ENCODE results near the gene ADGRV1. TPM values are rescaled to one million over a fixed set of nuclear protein-coding genes. Genes with fewer than 3 reads are reported as not detected.
A peak's percentile ranks its signal among the peaks of the same experiment; 100 is the strongest.

ADGRV1 gene
- total and polyA plus RNA-seq, 9 of the 15 experiments (the other 6 are each of a cell fraction or from before 2014, with no cell fraction given), result 21.7 to 156 (median 58.2) TPM

- TF ChIP-seq SRSF1 (IDR thresholded peaks at IDR 0.05; ENCODE audit: low read depth, low read length), result no peak
- TF ChIP-seq TCF7L2 (IDR thresholded peaks at IDR 0.05; ENCODE audit: low read depth, low read length), result no peak
- no peak for TF ChIP-seq ZNF354B (CRISPR knock-in tag; IDR thresholded peaks at IDR 0.05)
- TF ChIP-seq TGIF2 (CRISPR knock-in tag; IDR thresholded peaks at IDR 0.05), result no peak
- no peak for TF ChIP-seq MBD1 (CRISPR knock-in tag; IDR thresholded peaks at IDR 0.05)
- no peak for TF ChIP-seq CEBPB (tag; IDR thresholded peaks at IDR 0.05)
- no peak for TF ChIP-seq KDM2B (CRISPR knock-in tag; IDR thresholded peaks at IDR 0.05)
- no peak for TF ChIP-seq ZNF785 (CRISPR knock-in tag; IDR thresholded peaks at IDR 0.05)
- TF ChIP-seq HINFP (tag; conservative IDR thresholded peaks at IDR 0.05; ENCODE audit: low read depth), result no peak
- TF ChIP-seq VEZF1 (CRISPR knock-in tag; IDR thresholded peaks at IDR 0.05), result peak; percentile 29; the same call in 1 of the 2 replicates
- TF ChIP-seq ELF1 (tag; IDR thresholded peaks at IDR 0.05), result no peak
- peak; percentile 96 for TF ChIP-seq HMGN3 (IDR thresholded peaks at IDR 0.05; ENCODE audit: borderline replicate concordance, extremely low read depth, insufficient read length, low read depth, low read length)
- TF ChIP-seq THRAP3 (IDR thresholded peaks at IDR 0.05; ENCODE audit: borderline replicate concordance), result no peak
- peak in 1 of 2 experiments; percentile 31; a peak in 1 of 4 replicates for TF ChIP-seq ZNF639 (CRISPR knock-in tag; conservative IDR thresholded peaks at IDR 0.05 in 1 of 2, IDR thresholded peaks at IDR 0.05 in 1 of 2)
- TF ChIP-seq SREBF1 (IDR thresholded peaks at IDR 0.05; ENCODE audit: borderline replicate concordance, low read depth, low read length), result no peak
- no peak for TF ChIP-seq STAT5B (CRISPR knock-in tag; IDR thresholded peaks at IDR 0.05)
- no peak for TF ChIP-seq HNRNPLL (IDR thresholded peaks at IDR 0.05; ENCODE audit: low read depth, low read length, poor library complexity, severe bottlenecking)
- TF ChIP-seq CREB5 (CRISPR knock-in tag; IDR thresholded peaks at IDR 0.05), result no peak
- TF ChIP-seq RBM15 (IDR thresholded peaks at IDR 0.05; ENCODE audit: insufficient read depth, low read length), result no peak
- TF ChIP-seq BRD9 (IDR thresholded peaks at IDR 0.05; ENCODE audit: low read depth, partially characterized antibody), result peak; percentile 78
- TF ChIP-seq KAT2B (IDR thresholded peaks at IDR 0.05; ENCODE audit: low read depth, low read length), result no peak
These were observed 85.5 kb downstream of the ADGRV1 start (continued) for GRCh38 chr5:90644132-90644531.

All from K562 (cell line).